Kidney (tissue), 14 donors: ENCODE measurements around the gene GSTT2. TPM values are rescaled to one million over a fixed set of nuclear protein-coding genes. Genes with fewer than 3 reads are reported as not detected.
"Not testable (repeated sequence)": the region's sequence is repeated elsewhere in the genome, so short reads cannot be mapped to it uniquely, and the experiment has no call there.

Experiments used
- DNase-seq, 5 donors: peaks; one replicate each; pipeline ENCODE4 v3.0.0-alpha.2; 2013 to 2020
- FAIRE-seq: peaks from 2 replicates; lab custom pipeline; 2012; peaks lifted over from hg19 to GRCh38; lab: Jason Lieb, UNC
- H3K27ac ChIP-seq, 2 donors: one replicate each; pipeline ENCODE4 v1.7.0; 2013; ENCODE audit warnings: low read depth in 2 of 2, low read length in 2 of 2, inconsistent platforms in 1 of 2
- H3K27me3 ChIP-seq: one replicate; pipeline ENCODE4 v1.7.1; 2013; ENCODE audit warnings: low read length, inconsistent platforms; ENCODE audit not compliant: control insufficient read depth, insufficient read depth
- H3K36me3 ChIP-seq, 3 donors: one replicate each; pipeline versions ENCODE4 v1.7.0 to v1.7.1; 2013; ENCODE audit warnings: low read length in 3 of 3, control low read depth in 1 of 3, inconsistent platforms in 1 of 3; ENCODE audit not compliant: insufficient read depth in 3 of 3, control insufficient read depth in 2 of 3
- H3K4me1 ChIP-seq, 3 donors: one replicate each; pipeline versions ENCODE4 v1.7.0 to v1.7.1; 2013; ENCODE audit warnings: low read length in 3 of 3, inconsistent platforms in 1 of 3, low read depth in 1 of 3; ENCODE audit not compliant: control insufficient read depth in 2 of 3, insufficient read depth in 2 of 3
- H3K4me3 ChIP-seq, 3 donors: one replicate each; pipeline versions ENCODE4 v1.7.0 to v1.8.1; 2013; ENCODE audit warnings: low read length in 3 of 3, control low read depth in 1 of 3, inconsistent platforms in 1 of 3
- H3K9ac ChIP-seq, 3 donors: one replicate each; pipeline versions ENCODE4 v1.7.0 to v1.7.1; 2013; ENCODE audit warnings: low read length in 3 of 3, control low read depth in 1 of 3, inconsistent platforms in 1 of 3
- H3K9me3 ChIP-seq, 3 donors: one replicate each; pipeline versions ENCODE4 v1.7.0 to v1.7.1; 2013; ENCODE audit warnings: low read length in 3 of 3, control low read depth in 1 of 3, inconsistent platforms in 1 of 3; ENCODE audit not compliant: control insufficient read depth in 2 of 3, insufficient read depth in 1 of 3
- CTCF ChIP-seq: IDR thresholded peaks from 3 replicates; pipeline ENCODE4 v1.5.1; 2012; ENCODE audit warnings: mild to moderate bottlenecking, moderate library complexity, borderline replicate concordance; ENCODE audit not compliant: insufficient read depth; ENCODE audit errors: extremely low read depth
- intact Hi-C: fragments of 100-400 bp; cut with DNase I; formaldehyde crosslinking; loops from one replicate; pipeline ENCODE4 v1.11.1; 2022
- polyA plus RNA-seq: library from polyadenylated mRNA; stranded (reverse); fragments of 350-450 nt; fragmentation: Illumina TruSeq; extraction: RNeasy Lipid Tissue Mini Kit (QIAGEN cat#74804); gene quantifications from one replicate; pipeline ENCODE4 v1.2.3, GENCODE V29; 2014; ENCODE audit warnings: low read depth, low replicate concordance; ENCODE audit not compliant: insufficient read depth
- total RNA-seq: library from RNA; stranded (reverse); fragmentation: NEBNext Ultra II Directional; extraction: Animal tissue kit (Norgen Biotek cat#: 25700); gene quantifications from one replicate; pipeline ENCODE4 v1.2.1, GENCODE V29; 2021
- donor health status: control.
- donor health status: control.
- donor health status: control.
- donor health status: control.
- donor health status: control.
- donor health status: DM: yes; HTN: yes; CAD: no.
- donor health status: Normal renal cell carcinoma (clear cell type).

The GSTT2 gene
- total and polyA plus RNA-seq, 2 donors from 2014 or later = 1.3 to 2.4 TPM

DNA sequence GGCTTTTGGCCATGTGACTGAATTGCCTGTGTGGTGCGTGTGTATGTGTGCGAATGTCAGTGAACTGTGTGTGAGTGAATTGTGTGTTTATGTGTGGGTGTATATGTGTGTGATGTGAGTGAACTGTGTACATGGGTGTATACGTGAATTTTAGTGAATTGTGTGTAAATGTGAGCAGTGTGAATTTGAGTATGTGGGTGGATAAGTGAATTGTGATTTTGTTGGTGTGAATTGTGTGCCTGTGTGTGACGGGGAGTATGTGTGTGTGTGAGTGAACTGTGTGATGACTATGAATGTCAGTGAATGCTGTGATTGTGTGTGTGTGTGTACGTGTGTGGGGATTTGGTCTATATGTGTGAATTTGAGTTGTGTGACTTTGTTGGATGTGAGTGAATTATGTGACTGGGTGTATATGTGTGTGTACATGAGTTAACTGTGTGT, 9.7 kb upstream of the GSTT2 start:
- no peak for FAIRE-seq
- intact Hi-C loops = no loop called here

DNA sequence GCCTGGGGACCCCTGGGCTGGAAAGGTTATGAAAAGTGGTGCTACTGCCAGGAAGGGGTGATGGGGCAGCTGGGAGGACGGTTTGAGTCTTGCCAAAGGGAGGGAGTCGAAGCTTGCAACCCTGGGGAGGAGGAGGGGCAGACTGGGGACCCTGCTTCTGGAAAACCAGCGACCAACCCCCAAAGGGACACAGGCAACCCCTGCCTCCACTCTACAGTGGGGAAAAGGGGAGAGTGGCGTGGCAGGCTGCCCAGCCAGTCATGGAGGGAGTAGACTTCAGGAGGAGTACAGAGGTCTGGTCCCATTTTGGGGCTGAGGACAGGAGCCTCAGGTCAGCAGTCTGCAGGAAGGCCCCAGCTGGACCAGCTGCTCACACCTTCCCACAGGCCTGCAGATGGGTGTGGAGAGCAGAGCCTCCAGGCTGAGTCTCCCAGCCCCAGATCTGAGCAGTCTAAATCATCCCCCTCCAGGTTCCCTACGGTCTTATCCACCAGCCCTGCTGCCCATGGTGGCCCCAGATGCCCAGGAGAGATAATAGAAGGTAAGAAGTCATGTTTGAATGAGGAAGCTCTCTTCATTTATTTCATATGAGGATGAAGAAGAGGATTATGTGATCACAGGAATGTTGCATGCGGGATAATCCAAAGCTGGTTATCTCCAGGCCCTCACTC, 9.0 kb upstream of the GSTT2 start:
- Histone ChIP-seq H3K36me3 (peaks cover 0 to 14% (median 7%) of the 10 kb centered on the region in 3 donors), H3K9ac (no peak overlapping the region), H3K4me1 (peaks cover 0 to 12% (median 0%) of the 10 kb centered on the region in 3 donors), H3K4me3 (no peak overlapping the region), H3K9me3 (no peaks in the 10 kb centered on the region), H3K27ac (no peak overlapping the region), H3K27me3 (no peaks in the 10 kb centered on the region)
- DNase-seq = peak in 1 of 5 donors; percentile 37
- intact Hi-C loops = no loop called here
- TF ChIP-seq CTCF = no peak
- FAIRE-seq = no peak

More for the DNA sequence above, 9.7 kb upstream of the GSTT2 start:
- Histone ChIP-seq H3K9me3 (no peaks in the 10 kb centered on the region), H3K36me3 (peaks cover 0 to 14% (median 7%) of the 10 kb centered on the region in 3 donors), H3K27me3 (no peaks in the 10 kb centered on the region), H3K4me1 (peaks cover 0 to 12% (median 0%) of the 10 kb centered on the region in 3 donors), H3K4me3 (no peak overlapping the region), H3K9ac (no peak overlapping the region), H3K27ac (no peak overlapping the region)
- no peak for DNase-seq
- no peak for TF ChIP-seq CTCF

GRCh38 chr22:23971927-23972326, 8.0 kb upstream of the GSTT2 start:
- intact Hi-C loops, H3K9me3 ChIP-seq, H3K9ac ChIP-seq, H3K27me3 ChIP-seq, FAIRE-seq, DNase-seq, H3K27ac ChIP-seq, H3K4me3 ChIP-seq: not testable (repeated sequence)
- peaks cover 0 to 14% (median 7%) of the 10 kb centered on the region in 3 donors for H3K36me3 ChIP-seq
- H3K4me1 ChIP-seq = peaks cover 0 to 12% (median 0%) of the 10 kb centered on the region in 3 donors

DNA sequence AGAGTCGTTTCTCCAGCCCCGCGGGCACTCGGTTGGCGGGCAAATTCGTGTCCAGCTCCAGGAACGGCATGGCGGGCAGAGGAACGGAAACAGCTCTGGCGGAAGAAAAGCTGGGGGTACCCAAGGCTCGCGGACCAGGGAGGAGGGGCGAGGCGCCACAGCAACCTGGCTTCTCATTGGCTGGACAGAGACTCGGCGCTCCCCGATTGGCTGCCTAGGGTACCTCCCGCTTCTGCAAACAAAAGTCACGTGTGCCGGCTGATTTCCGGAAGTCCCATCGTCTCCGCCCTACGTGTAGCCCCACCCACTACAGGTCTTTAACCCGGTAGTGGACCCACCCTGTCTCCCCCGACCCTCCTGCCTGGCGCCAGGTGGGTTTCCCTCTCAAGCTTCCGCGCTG, 5.6 kb upstream of the GSTT2 start, which contains the start of gene DDT:
TSS of gene DDT (minus strand) at position 97 of the 400 bp plus-strand sequence. CDS start at position 70, 27 bp downstream.
- DNase-seq, H3K4me3 ChIP-seq, H3K27me3 ChIP-seq, intact Hi-C loops, H3K27ac ChIP-seq, H3K4me1 ChIP-seq, H3K9ac ChIP-seq, H3K9me3 ChIP-seq: not testable (repeated sequence)
- FAIRE-seq = peak; percentile 98
- H3K36me3 ChIP-seq = peaks cover 0 to 11% (median 5%) of the 10 kb centered on the region in 3 donors

DNA sequence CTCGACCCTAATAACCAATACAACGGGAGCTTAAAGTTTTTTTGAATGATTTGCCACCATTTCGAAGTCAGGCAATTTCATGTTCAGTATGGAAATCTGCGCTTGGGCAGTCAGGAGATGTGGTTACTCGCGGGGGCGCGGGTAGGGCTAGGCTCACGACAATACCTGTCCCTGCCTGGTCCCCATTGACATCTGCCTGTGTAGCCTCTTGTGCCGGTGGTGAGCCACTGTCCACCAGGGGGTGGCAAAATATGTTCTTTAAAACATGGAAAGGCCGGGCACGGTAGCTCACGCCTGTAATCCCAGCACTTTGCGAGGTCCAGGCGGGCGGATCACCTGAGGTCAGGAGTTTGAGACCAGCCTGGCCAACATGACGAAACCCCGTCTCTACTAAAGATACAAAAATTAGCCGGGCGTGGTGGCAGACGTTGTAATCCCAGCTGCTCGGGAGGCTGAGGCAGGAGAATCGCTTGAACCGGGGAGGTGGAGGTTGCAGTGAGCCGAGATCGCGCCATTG, 5.0 kb upstream of the GSTT2 start:
- not testable (repeated sequence) for DNase-seq

GRCh38 chr22:23977304-23977703, 2.6 kb upstream of the GSTT2 start:
- FAIRE-seq, intact Hi-C loops: not testable (repeated sequence)

More for the DNA sequence above, 5.0 kb upstream of the GSTT2 start:
- H3K36me3 ChIP-seq, H3K9ac ChIP-seq, H3K4me1 ChIP-seq, H3K27ac ChIP-seq, H3K4me3 ChIP-seq, H3K9me3 ChIP-seq, H3K27me3 ChIP-seq, intact Hi-C loops, FAIRE-seq: not testable (repeated sequence)

More at GRCh38 chr22:23977304-23977703, 2.6 kb upstream of the GSTT2 start:
- H3K9ac ChIP-seq, H3K9me3 ChIP-seq, H3K4me1 ChIP-seq, DNase-seq, H3K27me3 ChIP-seq, H3K4me3 ChIP-seq, H3K27ac ChIP-seq, H3K36me3 ChIP-seq: not testable (repeated sequence)
